HL-60 (cell line): ENCODE results near the gene RANBP3.

ENCODE experiments used
- DNase-seq, 2 experiments: peaks; one replicate each; pipeline ENCODE4 v3.0.0-alpha.2; 2010 to 2020; ENCODE audit warnings: low read depth in 1 of 2, low spot score in 1 of 2
- H3K27ac ChIP-seq: fragments of 250-450 bp; sonication (Bioruptor Pico); replicated peaks from 2 replicates; pipeline ENCODE4 v1.5.1; 2020; ENCODE audit warnings: mild to moderate bottlenecking, moderate library complexity
- H3K27me3 ChIP-seq: fragments of 250-450 bp; sonication (Bioruptor Pico); 2 replicates; pipeline ENCODE4 v1.5.1; 2021; ENCODE audit warnings: mild to moderate bottlenecking, moderate library complexity; ENCODE audit not compliant: insufficient read depth, poor library complexity, severe bottlenecking
- H3K4me3 ChIP-seq: replicated peaks from 2 replicates; pipeline ENCODE4 v1.5.1; 2011; ENCODE audit warnings: mild to moderate bottlenecking, control low read depth, low read length; ENCODE audit not compliant: insufficient read depth
- CTCF ChIP-seq: IDR thresholded peaks from one replicate; pipeline ENCODE4 v1.5.1; 2011; ENCODE audit warnings: low read length, control low read depth, inconsistent platforms; ENCODE audit not compliant: insufficient read depth
- GABPA ChIP-seq: IDR thresholded peaks from 2 replicates; pipeline ENCODE4 v1.6.1; 2012; ENCODE audit warnings: low read depth
- POLR2AphosphoS5 ChIP-seq: IDR thresholded peaks from 2 replicates; pipeline ENCODE4 v1.6.1; 2012; ENCODE audit warnings: low read depth
- SPI1 ChIP-seq: IDR thresholded peaks from 2 replicates; pipeline ENCODE4 v1.6.1; 2012; ENCODE audit warnings: low read depth, mild to moderate bottlenecking, borderline replicate concordance
- TF ChIP-seq, protein P1 (sequence below): IDR thresholded peaks from 2 replicates; pipeline ENCODE4 v1.6.1; 2012; ENCODE audit warnings: low read depth; ENCODE audit not compliant: insufficient replicate concordance

Gene RANBP3

DNA sequence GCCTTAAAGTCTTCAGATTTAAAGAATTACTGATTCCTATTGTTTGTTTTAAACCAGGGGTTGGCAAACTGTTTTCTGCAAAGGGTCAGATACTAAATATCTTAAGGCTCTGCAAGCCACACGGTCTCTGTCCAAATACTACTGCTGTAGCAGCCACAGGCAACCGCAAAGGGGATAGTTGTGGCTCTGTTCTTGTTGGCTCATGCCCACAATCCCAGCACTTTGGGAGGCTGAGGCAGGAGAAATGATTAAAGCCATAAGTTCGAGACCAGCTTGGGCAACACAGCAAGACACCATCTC is 22.4 kb downstream of the RANBP3 start:
- no peak for DNase-seq
- TF ChIP-seq CTCF (no peak), POLR2AphosphoS5 (no peak), SPI1 (no peak), GABPA (no peak)
- TF ChIP-seq, protein P1, sequence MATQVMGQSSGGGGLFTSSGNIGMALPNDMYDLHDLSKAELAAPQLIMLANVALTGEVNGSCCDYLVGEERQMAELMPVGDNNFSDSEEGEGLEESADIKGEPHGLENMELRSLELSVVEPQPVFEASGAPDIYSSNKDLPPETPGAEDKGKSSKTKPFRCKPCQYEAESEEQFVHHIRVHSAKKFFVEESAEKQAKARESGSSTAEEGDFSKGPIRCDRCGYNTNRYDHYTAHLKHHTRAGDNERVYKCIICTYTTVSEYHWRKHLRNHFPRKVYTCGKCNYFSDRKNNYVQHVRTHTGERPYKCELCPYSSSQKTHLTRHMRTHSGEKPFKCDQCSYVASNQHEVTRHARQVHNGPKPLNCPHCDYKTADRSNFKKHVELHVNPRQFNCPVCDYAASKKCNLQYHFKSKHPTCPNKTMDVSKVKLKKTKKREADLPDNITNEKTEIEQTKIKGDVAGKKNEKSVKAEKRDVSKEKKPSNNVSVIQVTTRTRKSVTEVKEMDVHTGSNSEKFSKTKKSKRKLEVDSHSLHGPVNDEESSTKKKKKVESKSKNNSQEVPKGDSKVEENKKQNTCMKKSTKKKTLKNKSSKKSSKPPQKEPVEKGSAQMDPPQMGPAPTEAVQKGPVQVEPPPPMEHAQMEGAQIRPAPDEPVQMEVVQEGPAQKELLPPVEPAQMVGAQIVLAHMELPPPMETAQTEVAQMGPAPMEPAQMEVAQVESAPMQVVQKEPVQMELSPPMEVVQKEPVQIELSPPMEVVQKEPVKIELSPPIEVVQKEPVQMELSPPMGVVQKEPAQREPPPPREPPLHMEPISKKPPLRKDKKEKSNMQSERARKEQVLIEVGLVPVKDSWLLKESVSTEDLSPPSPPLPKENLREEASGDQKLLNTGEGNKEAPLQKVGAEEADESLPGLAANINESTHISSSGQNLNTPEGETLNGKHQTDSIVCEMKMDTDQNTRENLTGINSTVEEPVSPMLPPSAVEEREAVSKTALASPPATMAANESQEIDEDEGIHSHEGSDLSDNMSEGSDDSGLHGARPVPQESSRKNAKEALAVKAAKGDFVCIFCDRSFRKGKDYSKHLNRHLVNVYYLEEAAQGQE = no peak
- Histone ChIP-seq H3K27ac (no peak overlapping the region), H3K27me3 (no peaks in the 10 kb centered on the region), H3K4me3 (no peak overlapping the region)

GRCh38 chr19:5954293-5954692 is 23.6 kb downstream of the RANBP3 start:
- Histone ChIP-seq H3K27ac (no peak overlapping the region), H3K27me3 (no peaks in the 10 kb centered on the region), H3K4me3 (no peak overlapping the region)
- no peak for TF ChIP-seq CTCF
- TF ChIP-seq POLR2AphosphoS5 = no peak
- TF ChIP-seq GABPA = no peak
- TF ChIP-seq, protein P1 = no peak
- TF ChIP-seq SPI1 = no peak
- DNase-seq = no peak

GRCh38 chr19:5953680-5954213 is 24.2 kb downstream of the RANBP3 start:
- H3K4me3 ChIP-seq = no peak overlapping the region
- TF ChIP-seq CTCF = no peak
- no peak for TF ChIP-seq POLR2AphosphoS5
- TF ChIP-seq SPI1 = no peak
- TF ChIP-seq, protein P1 = no peak
- TF ChIP-seq GABPA = no peak
- DNase-seq = no peak
- H3K27me3 ChIP-seq = no peaks in the 10 kb centered on the region
- H3K27ac ChIP-seq = no peak overlapping the region
